Head of caudate nucleus (tissue), 42 donors: Measurements from ENCODE around the gene ZNHIT2.

Source experiments
- DNase-seq, 42 donors: peaks; one replicate each; pipeline versions ENCODE4 v3.0.0 to v3.0.0-alpha.2; 2020 to 2021; ENCODE audit warnings: mixed read lengths in 7 of 42
- intact Hi-C: fragments of 100-400 bp; cut with DNase I; formaldehyde crosslinking; loops from one replicate; pipeline ENCODE4 v1.15.0; 2022

The ZNHIT2 gene

DNA sequence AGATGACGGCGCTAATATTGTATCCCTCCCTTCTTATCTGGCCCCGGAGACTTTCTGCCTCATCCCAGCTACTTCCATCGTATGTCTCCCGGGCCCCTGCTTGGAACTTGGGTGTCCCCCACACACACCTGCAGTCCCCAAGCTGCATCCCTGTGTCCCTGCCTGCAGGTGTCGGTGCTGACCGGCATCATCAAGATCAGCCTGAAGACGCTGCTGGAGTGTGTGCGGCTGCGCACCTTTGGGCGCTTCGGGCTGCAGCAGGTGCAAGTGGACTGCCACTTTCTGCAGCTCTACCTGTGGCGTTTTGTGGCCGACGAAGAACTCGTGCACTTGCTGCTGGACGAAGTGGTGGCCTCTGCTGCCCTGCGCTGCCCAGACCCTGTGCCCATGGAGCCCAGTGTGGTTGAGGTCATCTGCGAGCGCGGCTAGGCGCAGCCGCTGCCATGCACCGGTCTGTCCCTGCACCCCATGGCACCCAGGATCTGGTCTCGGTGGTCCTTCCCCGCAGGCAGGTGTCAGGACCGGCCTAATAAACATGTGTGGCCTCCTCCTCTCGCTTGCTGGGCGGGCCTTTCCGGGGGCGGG lies 6.2 kb downstream of the ZNHIT2 start:
- intact Hi-C loops: loop anchor here (10.0 kb wide), 1 partner anchor 186 kb away; the partner anchor contains the start of gene PPP2R5B
- DNase-seq: no peak

DNA sequence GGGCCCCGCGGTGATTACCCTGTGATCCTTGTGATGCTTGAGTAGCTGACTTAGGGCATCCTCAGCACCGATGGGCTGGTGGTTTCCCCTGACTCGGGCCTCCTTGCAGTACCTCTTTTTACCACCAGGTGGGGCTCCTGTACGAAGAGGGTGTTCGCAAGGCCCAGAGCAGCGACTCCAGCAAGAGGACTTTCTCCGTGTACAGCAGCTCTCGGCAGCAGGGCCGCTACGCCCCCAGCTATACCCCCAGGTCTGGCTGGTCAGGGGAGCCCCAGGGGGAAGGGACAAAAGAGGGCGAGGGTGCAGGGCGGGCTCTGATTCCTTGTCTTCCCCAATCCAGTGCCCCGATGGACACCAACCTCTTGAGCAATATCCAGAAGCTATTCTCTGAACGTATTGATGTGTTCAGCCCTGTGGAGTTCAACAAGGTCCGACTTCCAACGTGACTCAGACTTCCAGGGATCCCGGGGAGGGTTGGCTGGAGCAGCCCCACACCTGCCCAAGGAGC lies 7.1 kb downstream of the ZNHIT2 start:
- intact Hi-C loops: loop anchor here (10.0 kb wide), 1 partner anchor 186 kb away; the partner anchor contains the start of gene PPP2R5B

DNA sequence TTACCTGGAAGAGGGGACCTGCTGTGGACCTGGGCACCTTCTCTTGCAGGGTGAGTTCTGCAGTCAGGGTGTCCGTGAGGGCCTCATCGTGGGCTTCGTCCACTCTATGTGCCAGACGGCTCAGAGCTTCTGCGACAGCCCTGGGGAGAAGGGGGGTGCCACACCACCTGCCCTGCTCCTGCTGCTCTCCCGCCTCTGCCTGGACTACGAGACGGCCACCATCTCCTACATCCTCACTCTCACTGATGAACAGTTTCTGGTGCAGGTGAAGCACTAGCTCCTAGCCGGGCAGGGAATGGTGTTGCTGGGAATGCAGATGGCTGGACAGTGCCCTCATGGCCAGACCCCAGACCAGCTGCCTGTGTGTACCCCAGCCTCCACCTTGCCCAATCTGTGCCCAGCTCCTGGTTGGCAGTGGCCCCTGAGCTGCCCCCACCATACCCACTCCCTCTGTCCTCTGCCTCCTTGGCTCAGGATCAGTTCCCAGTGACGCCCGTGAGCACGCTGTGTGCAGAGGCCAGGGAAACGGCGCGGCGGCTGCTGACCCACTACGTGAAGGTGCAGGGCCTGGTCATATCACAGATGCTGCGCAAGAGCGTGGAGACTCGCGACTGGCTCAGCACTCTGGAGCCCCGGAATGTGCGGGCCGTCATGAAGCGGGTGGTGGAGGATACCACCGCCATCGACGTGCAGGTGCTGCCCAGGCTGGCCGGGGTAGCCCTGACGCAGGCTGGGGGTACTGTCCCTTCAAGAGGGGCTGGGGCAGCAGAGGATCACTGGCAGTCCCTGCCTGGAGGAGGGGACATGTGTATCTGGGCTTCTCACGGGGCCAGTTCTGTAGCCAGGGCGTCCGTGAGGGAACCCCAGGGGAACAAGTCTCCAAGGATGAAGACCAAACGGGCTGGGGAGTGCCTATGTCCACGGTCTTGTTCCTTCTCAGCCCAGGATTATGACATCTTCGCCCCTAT lies 8.0 kb downstream of the ZNHIT2 start:
- DNase-seq: no peak
- intact Hi-C loops: loop anchor here (10.0 kb wide), 1 partner anchor 185 kb away; the partner anchor contains the start of gene PPP2R5B

More for the DNA sequence above, 7.1 kb downstream of the ZNHIT2 start:
- peak; percentile 70 to 98 (median 93) for DNase-seq

DNA sequence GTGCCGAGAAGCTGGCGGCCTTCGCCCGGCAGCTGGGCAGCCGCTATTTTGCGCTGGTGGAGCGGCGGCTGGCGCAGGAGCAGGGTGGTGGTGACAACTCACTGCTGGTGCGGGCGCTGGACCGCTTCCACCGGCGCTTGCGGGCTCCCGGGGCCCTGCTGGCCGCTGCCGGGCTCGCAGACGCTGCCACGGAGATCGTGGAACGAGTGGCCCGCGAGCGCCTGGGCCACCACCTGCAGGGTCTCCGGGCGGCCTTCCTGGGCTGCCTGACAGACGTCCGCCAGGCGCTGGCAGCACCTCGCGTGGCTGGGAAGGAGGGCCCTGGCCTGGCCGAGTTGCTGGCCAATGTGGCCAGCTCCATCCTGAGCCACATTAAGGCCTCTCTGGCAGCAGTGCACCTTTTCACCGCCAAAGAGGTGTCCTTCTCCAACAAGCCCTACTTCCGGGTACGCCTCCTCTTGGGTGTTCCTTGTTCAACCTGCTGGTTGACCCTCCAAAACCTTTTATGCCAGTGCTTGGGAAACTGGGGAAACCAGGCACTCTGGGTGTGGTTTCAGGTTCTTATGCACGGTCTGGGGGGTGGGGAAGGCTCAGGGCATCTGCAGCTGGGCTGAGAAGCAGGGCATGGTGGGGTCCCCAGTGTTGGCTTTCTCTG lies 8.9 kb downstream of the ZNHIT2 start:
- no peak for DNase-seq
- intact Hi-C loops: no loop called here

DNA sequence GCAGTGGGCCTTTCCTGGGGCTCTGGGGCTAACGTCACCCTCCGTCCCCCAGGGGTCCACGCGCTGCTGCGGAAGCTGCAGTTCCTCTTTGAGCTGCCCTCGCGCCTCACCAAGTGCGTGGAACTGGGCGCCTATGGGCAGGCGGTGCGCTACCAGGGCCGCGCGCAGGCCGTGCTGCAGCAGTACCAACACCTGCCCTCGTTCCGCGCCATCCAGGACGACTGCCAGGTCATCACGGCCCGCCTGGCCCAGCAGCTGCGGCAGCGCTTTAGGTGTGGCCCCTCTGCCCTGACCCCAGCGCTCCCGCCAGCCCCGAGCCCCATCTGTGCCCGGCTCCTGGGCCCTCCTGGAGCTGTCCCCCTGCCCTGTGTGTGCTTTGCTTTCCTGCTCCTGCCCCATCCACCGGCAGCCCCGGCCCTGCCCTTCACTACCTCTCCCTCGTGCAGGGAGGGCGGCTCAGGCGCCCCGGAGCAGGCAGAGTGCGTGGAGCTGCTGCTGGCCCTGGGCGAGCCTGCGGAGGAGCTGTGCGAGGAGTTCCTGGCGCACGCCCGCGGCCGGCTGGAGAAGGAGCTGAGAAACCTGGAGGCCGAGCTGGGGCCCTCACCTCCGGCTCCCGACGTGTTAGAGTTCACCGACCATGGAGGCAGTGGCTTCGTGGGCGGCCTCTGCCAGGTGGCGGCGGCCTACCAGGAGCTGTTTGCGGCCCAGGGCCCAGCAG lies 9.6 kb downstream of the ZNHIT2 start:
- intact Hi-C loops: no loop called here
- DNase-seq: no peak

DNA sequence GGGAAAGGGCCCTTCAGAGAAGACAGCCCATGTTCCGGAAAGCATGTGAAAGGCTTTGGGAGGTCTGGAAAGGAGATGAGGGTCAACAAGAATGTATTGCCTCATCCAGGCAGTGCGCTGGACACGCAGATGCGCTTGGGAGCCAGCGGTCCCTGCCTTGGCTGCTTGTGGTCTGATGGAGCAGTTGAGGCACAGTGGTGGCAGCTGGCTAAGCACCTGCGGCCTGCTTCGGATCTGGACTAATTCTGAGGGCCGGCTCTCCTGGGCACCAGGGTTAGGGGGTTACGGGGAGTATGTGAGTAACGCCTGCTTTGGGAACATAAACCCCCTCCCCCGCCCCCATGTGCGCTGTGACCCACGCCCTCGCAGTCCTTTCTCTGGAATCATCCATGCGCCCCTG lies 10.4 kb downstream of the ZNHIT2 start:
- no peak for DNase-seq
- intact Hi-C loops: no loop called here

DNA sequence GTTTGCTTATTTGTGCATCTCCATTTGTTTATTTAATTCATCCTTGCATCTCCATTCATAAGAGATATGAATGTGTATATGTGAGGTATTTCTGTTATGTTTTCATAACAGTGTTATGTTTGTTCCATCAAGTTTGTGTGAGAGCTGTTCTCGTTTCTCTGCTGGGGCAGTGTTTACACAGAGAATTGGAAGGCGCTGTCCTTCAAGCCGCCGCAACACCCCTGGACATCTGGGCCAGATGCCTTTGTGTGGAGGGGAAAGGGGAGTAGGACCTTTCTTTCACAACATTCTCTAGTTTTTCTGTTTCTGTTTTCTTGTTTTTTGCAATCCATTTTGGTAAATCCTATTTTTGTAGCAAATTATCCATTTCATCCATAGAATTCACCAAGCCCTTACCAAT lies 12.9 kb downstream of the ZNHIT2 start:
- DNase-seq: peak in 5 of 42 donors; percentile 33 to 59 (median 48)
- intact Hi-C loops: no loop called here

DNA sequence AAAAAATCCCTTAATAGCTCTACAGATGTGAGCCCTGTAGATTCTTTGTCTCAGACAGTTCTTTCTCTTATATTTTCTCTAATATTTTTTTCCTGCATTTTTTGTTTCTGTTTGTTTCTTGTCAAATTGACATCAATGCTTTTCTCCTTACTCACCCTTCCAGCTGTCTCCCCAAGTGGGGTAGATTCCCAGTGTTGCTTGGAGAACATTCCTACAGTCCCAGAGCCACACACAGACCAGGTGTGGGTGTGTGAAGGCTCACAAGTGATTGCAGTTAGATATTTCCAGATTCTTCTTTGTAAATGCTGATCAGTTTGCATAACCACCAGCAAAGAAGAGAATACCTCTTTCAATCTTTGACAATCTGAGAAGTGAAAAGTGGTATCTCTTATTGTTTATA lies 14.0 kb downstream of the ZNHIT2 start:
- DNase-seq: no peak
- intact Hi-C loops: no loop called here

DNA sequence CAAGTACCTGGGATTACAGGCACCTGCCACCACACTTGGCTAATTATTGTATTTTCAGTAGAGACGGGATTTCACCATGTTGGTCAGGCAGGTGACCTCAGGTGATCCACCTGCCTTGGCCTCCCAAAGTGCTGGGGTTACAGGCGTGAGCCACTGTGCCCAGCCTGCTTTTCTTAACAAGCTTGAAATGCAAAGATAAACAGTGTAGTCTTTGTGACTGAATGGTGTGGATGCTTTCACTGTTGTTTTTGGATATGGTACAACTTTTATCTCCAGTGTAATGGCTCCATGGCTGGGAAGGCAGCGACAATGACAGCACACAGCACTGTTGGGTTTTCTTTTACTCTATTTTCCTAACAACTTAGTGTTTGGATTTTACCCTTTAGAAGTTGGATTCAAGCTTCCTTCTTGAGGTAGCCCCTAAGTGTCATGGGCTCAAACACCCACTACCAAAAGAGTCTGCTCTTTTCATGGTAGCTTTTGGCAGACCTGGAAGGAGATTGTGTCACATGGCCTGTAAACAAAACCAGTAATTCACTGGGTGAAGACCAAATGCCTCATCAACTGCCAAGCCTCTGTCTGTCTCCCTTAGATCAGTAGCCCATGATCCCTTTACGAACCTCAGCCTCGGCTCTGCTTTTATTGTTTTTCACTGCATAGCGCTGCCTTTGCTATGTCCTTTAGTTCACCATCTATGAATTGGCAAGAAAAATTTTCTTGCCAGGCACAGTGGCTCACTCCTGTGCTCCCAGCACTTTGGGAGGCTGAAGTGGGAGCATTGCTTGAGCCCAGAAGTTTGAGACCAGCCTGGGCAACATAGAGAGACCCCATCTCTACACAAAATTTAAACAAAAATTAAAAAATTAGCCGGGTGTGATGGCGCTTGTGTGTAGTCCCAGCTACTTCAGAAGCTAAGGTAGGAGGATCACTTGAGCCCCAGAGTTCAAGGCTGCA lies 15.1 kb downstream of the ZNHIT2 start:
- intact Hi-C loops: no loop called here
- DNase-seq: peak in 19 of 42 donors; percentile 25 to 84 (median 55)

DNA sequence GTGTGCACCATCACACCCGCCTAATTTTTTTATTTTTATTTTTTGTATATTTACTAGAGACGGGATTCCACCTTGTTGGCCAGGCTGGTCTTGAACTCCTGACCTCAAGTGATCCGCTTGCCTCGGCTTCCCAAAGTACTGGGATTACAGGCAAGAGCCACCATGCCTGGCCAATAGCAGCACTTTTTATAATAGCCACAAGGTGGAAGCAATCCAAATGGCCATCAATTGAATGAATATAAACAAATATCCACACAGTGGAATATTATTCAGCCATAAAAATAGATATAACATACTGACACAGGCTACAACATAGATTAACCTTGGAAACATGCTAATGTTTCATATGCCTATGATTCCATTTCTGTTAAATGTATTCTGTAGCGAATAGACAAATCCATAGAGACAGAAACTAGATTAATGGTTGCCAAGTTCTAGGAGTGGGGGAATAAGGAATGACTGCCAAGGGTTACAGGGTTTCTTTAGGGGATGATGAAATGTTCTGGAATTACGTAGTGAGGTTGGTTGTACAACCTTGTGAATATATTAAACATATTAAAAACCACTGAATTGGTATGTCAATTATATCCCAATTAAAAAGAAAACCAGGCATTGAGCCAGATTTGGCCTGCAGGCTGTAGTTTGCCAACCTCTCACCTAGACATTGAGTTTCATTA lies 16.7 kb downstream of the ZNHIT2 start:
- intact Hi-C loops: no loop called here
- no peak for DNase-seq

DNA sequence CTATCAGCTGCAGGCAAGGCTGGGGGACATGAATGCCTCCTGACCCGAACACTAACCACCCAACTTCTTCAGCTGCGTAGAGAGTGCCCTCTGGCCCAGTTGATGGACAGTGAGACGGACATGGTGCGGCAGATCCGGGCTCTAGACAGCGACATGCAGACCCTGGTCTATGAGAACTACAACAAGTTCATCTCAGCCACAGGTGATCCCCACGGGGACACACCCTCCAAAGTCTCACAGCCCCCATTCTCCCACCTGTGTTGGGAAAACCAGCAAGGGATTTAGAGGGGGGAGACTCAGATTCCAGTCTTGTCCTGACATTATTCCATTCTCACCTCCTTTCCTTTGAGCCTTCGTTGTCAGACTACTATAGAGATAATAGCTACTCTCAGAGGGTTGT lies 20.6 kb downstream of the ZNHIT2 start:
- intact Hi-C loops: loop anchor here (1.0 kb wide), 1 partner anchor 13 kb away; the partner anchor contains the start of genes CDCA5 and ZFPL1
- DNase-seq: peak in 1 of 42 donors; percentile 29

DNA sequence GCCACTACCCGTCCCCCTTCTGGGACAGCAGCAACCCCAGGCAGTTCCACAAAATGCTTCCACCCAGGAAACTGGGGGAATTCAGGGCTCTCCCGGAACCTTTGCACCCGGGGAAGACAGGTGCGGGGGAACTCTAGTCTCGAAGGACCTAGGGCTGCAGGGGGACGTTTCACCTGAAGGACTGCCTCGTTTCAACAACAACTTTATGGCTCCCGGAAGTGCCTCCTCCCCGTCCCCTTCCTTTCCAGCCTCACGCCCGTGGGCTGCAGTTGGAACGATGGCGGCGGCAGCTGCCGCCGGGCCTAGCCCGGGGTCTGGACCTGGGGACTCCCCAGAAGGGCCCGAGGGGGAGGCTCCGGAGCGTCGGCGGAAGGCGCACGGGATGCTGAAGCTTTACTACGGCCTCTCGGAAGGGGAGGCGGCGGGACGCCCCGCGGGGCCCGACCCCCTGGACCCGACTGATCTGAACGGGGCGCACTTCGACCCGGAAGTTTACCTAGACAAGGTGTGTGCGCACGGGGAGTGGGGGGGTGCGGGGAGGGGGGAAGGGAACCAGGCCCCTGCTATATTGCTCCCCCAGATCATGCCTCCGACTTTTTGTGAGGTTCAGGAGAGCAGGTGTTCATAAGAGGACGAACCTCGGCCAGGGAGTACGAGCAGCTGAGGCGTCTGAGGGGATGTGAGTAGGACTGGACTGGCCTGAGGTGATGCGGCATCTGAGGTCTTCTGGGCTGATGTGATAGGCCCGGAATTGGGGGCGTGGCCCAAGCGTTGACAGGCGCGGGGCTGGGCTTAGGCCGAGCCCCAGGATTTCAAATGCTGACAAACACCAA lies 21.3 kb downstream of the ZNHIT2 start, which contains the start of gene VPS51:
Gene VPS51 (plus strand): TSS at position 241 of the 833 bp plus-strand sequence. CDS start 37 bp downstream, at position 278.
- DNase-seq: peak; percentile 78 to 95 (median 88)
- intact Hi-C loops: loop anchor here (1.0 kb wide), 1 partner anchor 12 kb away; the partner anchor contains the start of genes CDCA5 and ZFPL1

DNA sequence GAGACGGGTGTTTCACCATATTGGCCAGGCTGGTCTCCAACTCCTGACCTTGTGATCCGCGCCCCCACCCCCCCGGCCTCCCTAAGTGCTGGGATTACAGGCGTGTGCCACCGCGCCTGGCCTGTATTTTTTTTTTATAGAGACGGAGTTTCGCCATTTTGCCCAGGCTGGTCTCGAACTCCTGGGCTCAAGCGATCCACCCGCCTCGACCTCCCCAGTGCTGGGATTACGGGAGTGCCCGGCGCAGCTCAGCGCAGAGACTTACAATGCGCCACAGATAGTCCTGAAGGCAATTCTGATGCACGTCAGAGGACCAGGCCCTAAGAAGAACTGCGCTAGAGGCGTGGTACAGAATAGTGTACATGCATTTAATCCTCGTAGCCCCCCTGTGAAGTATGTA lies 22.1 kb downstream of the ZNHIT2 start:
- no peak for DNase-seq
- intact Hi-C loops: no loop called here

DNA sequence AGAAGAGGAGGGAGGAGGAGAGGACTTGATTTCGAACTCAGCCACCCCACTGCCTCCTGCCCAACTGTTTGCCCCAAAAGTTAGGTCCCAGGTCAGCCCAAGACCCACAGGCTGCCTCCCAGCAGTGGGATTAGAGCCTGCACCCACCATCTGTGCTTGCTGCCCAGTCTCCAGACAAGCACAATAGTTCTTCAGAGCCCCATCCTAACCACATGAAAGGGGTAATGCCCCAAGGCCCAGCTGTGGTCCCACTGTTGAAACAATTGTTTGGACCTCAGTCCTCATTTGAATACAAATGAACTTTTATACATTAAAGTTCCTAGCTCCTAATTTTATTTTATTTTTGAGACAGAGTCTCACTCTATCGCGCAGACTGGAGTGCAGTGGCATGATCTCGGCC lies 26.9 kb downstream of the ZNHIT2 start:
- intact Hi-C loops: no loop called here
- DNase-seq: peak in 30 of 42 donors; percentile 16 to 76 (median 51)

DNA sequence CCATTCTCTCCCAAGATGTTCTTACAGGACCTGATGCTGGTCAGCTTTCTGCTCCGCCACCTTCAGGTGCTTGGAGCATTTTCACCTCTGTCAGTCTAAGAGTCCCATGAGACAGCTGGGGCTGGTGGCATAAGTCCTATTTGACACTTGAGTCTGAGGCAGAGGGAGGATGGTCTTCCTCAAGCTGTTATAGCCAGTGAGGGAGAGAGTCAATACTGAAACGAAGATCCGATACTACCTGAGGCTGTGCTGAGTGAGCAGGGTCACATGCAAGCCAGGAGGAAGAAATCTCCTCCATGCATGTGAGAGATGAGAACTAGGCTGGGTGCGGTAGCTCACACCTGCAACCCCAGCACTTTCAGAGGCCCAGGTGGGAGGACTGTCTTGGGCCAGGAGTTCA lies 27.9 kb downstream of the ZNHIT2 start:
- no peak for DNase-seq
- intact Hi-C loops: no loop called here

DNA sequence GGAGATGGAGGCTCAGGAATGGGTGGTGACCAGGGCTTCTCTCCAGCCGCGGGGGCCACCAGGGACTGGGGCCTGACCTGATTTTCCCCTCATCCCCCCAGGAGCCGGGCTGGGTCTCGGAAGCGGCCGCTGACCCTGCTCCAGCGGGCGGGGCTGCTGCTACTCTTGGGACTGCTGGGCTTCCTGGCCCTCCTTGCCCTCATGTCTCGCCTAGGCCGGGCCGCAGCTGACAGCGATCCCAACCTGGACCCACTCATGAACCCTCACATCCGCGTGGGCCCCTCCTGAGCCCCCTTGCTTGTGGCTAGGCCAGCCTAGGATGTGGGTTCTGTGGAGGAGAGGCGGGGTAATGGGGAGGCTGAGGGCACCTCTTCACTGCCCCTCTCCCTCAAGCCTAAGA lies 29.7 kb downstream of the ZNHIT2 start:
- intact Hi-C loops: no loop called here
- DNase-seq: no peak
